ENCODE measurements around the gene FTO. TPM values are rescaled to one million over a fixed set of nuclear protein-coding genes. Genes with fewer than 3 reads are reported as not detected.

The FTO gene
- polyA plus RNA-seq, 1 donor from 2014 or later = 80.1 TPM

DNA sequence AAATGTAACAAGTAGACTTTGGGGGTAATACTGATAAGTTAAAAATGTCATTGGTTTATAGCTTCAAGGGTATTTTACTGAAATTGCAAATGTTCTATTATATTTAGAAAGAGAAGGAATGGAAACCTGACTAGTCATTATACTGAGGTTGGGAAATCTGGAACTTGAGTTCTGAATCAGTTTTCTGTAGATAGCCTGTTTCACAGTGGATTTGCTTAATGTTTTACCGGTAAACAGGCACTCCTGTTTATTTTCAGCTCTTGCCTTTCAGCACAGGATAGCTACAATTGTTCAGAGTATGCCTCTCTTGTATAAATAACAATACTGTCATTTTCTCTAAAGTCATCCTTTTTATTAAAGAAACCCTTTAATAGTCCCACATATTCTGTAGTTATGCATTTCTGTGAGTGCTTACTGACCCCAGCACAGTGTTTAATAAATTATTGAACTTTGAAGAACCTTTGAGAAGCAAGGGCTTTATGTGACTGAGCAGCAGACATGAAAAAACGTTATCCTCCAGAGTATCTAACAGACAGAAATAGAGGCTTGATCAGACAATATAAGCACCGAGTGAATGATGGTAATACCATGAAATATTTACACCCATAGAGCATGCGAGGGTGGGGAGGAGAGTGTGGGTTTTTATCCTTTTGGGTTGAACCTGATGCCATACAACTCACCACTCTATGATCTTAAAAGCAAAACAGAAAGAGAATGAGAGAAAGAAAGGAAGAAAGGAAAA lies 58.2 kb downstream of the FTO start:
- Histone ChIP-seq H4K20me1 (ENCODE audit: insufficient read depth) (no peaks in the 10 kb centered on the region), H3K4me3 (ENCODE audit: low read length) (no peak overlapping the region), H3K27ac (ENCODE audit: low read length) (no peak overlapping the region), H3K36me3 (ENCODE audit: insufficient read depth, low read length) (no peaks in the 10 kb centered on the region), H3K9me3 (ENCODE audit: low read length) (no peaks in the 10 kb centered on the region), H2AFZ (ENCODE audit: low read depth, low read length) (no peak overlapping the region), H3F3A (ENCODE audit: insufficient read depth, low read length, poor library complexity, severe bottlenecking) (no peaks in the 10 kb centered on the region), H3K4me2 (ENCODE audit: low read length) (no peak overlapping the region), H3K9me2 (ENCODE audit: insufficient read depth, low read length) (no peaks in the 10 kb centered on the region), H3K9ac (ENCODE audit: low read length) (no peak overlapping the region), H3K27me3 (ENCODE audit: insufficient read depth, low read depth, low read length) (peaks cover 4% of the 10 kb centered on the region), H3K79me2 (replicated peaks; ENCODE audit: insufficient read depth, low read length) (no peaks in the 10 kb centered on the region)
- TF ChIP-seq TAF1 (IDR thresholded peaks at IDR 0.05; ENCODE audit: low read depth) (no peak), POLR2AphosphoS5 (IDR thresholded peaks at IDR 0.05) (no peak), MXI1 (conservative IDR thresholded peaks at IDR 0.05; ENCODE audit: poor library complexity, severe bottlenecking) (no peak), RAD21 (conservative IDR thresholded peaks at IDR 0.05) (no peak), EZH2 (IDR thresholded peaks at IDR 0.05; ENCODE audit: borderline replicate concordance, insufficient read depth, low read length, poor library complexity, severe bottlenecking) (no peak), EP300 (conservative IDR thresholded peaks at IDR 0.05; ENCODE audit: poor library complexity, severe bottlenecking) (no peak), SMC3 (conservative IDR thresholded peaks at IDR 0.05; ENCODE audit: poor library complexity) (no peak)
- TF ChIP-seq, protein P1, sequence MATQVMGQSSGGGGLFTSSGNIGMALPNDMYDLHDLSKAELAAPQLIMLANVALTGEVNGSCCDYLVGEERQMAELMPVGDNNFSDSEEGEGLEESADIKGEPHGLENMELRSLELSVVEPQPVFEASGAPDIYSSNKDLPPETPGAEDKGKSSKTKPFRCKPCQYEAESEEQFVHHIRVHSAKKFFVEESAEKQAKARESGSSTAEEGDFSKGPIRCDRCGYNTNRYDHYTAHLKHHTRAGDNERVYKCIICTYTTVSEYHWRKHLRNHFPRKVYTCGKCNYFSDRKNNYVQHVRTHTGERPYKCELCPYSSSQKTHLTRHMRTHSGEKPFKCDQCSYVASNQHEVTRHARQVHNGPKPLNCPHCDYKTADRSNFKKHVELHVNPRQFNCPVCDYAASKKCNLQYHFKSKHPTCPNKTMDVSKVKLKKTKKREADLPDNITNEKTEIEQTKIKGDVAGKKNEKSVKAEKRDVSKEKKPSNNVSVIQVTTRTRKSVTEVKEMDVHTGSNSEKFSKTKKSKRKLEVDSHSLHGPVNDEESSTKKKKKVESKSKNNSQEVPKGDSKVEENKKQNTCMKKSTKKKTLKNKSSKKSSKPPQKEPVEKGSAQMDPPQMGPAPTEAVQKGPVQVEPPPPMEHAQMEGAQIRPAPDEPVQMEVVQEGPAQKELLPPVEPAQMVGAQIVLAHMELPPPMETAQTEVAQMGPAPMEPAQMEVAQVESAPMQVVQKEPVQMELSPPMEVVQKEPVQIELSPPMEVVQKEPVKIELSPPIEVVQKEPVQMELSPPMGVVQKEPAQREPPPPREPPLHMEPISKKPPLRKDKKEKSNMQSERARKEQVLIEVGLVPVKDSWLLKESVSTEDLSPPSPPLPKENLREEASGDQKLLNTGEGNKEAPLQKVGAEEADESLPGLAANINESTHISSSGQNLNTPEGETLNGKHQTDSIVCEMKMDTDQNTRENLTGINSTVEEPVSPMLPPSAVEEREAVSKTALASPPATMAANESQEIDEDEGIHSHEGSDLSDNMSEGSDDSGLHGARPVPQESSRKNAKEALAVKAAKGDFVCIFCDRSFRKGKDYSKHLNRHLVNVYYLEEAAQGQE (IDR thresholded peaks at IDR 0.05; ENCODE audit: borderline replicate concordance) = no peak
- TF ChIP-seq, protein P2, sequence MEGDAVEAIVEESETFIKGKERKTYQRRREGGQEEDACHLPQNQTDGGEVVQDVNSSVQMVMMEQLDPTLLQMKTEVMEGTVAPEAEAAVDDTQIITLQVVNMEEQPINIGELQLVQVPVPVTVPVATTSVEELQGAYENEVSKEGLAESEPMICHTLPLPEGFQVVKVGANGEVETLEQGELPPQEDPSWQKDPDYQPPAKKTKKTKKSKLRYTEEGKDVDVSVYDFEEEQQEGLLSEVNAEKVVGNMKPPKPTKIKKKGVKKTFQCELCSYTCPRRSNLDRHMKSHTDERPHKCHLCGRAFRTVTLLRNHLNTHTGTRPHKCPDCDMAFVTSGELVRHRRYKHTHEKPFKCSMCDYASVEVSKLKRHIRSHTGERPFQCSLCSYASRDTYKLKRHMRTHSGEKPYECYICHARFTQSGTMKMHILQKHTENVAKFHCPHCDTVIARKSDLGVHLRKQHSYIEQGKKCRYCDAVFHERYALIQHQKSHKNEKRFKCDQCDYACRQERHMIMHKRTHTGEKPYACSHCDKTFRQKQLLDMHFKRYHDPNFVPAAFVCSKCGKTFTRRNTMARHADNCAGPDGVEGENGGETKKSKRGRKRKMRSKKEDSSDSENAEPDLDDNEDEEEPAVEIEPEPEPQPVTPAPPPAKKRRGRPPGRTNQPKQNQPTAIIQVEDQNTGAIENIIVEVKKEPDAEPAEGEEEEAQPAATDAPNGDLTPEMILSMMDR (IDR thresholded peaks at IDR 0.05; ENCODE audit: poor library complexity, severe bottlenecking) = no peak

DNA sequence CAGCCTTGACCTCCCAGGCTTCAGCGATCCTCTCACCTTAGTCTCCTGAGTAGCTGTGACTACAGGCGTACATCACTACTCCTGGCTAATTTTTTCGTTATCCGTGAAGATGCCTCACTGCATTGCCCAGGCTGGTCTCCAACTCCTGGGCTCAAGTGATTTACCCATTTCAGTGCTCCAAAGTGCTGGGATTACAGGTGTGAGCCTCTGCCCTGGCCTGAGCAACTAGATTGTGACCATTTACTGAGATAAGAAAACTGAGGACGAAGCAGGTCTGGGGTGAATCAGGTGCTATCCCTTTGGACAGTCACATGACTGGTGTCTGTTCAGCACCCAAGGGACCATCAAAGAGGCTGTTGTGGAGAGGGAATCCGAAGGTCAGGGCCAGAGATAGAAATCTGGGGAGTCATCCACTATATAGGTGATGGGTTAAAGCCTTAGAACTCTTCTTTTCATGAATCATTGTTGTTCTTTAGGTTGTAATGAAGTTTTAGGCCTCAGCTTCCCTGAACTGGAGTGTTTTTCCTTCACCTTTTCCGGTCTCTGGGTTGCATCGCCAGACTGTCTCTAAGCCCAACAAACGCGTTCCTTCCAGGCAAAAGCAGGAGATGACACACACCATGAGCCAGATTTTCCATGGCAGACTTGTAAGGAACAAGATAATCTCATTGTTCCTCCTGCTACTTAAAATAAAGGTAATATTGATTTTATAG lies 62.5 kb downstream of the FTO start:
- no peak overlapping the region for H2AFZ ChIP-seq (ENCODE audit: low read depth, low read length)
- no peak overlapping the region for H3K9ac ChIP-seq (ENCODE audit: low read length)
- H3K79me2 ChIP-seq (replicated peaks; ENCODE audit: insufficient read depth, low read length) = no peaks in the 10 kb centered on the region
- TF ChIP-seq TAF1 (IDR thresholded peaks at IDR 0.05; ENCODE audit: low read depth) = no peak
- no peak for TF ChIP-seq POLR2AphosphoS5 (IDR thresholded peaks at IDR 0.05)
- no peak for TF ChIP-seq RAD21 (conservative IDR thresholded peaks at IDR 0.05)
- no peak for TF ChIP-seq EZH2 (IDR thresholded peaks at IDR 0.05; ENCODE audit: borderline replicate concordance, insufficient read depth, low read length, poor library complexity, severe bottlenecking)
- TF ChIP-seq SMC3 (conservative IDR thresholded peaks at IDR 0.05; ENCODE audit: poor library complexity) = no peak
- TF ChIP-seq EP300 (conservative IDR thresholded peaks at IDR 0.05; ENCODE audit: poor library complexity, severe bottlenecking) = no peak
- TF ChIP-seq, protein P2 (IDR thresholded peaks at IDR 0.05; ENCODE audit: poor library complexity, severe bottlenecking) = no peak
- TF ChIP-seq, protein P1 (IDR thresholded peaks at IDR 0.05; ENCODE audit: borderline replicate concordance) = no peak
- TF ChIP-seq MXI1 (conservative IDR thresholded peaks at IDR 0.05; ENCODE audit: poor library complexity, severe bottlenecking) = no peak
- no peaks in the 10 kb centered on the region for H3K9me2 ChIP-seq (ENCODE audit: insufficient read depth, low read length)
- H3K27me3 ChIP-seq (ENCODE audit: insufficient read depth, low read depth, low read length) = peaks cover 4% of the 10 kb centered on the region
- H3K4me2 ChIP-seq (ENCODE audit: low read length) = no peak overlapping the region
- H3K36me3 ChIP-seq (ENCODE audit: insufficient read depth, low read length) = no peaks in the 10 kb centered on the region
- no peak overlapping the region for H3K27ac ChIP-seq (ENCODE audit: low read length)
- H3K9me3 ChIP-seq (ENCODE audit: low read length) = no peaks in the 10 kb centered on the region
- no peaks in the 10 kb centered on the region for H3F3A ChIP-seq (ENCODE audit: insufficient read depth, low read length, poor library complexity, severe bottlenecking)
- no peaks in the 10 kb centered on the region for H4K20me1 ChIP-seq (ENCODE audit: insufficient read depth)
- H3K4me3 ChIP-seq (ENCODE audit: low read length) = no peak overlapping the region

All from neural cell (in vitro differentiated cells).